IPS-11a (cell line): ENCODE results near the gene RAB5B.
"Not testable (repeated sequence)": the region's sequence is repeated elsewhere in the genome, so short reads cannot be mapped to it uniquely, and the experiment has no call there.

Source experiments
- H3K4me3 ChIP-seq: one replicate; pipeline ENCODE4 v1.5.1; 2013; ENCODE audit warnings: low read depth, low read length, control low read depth

RAB5B gene

DNA sequence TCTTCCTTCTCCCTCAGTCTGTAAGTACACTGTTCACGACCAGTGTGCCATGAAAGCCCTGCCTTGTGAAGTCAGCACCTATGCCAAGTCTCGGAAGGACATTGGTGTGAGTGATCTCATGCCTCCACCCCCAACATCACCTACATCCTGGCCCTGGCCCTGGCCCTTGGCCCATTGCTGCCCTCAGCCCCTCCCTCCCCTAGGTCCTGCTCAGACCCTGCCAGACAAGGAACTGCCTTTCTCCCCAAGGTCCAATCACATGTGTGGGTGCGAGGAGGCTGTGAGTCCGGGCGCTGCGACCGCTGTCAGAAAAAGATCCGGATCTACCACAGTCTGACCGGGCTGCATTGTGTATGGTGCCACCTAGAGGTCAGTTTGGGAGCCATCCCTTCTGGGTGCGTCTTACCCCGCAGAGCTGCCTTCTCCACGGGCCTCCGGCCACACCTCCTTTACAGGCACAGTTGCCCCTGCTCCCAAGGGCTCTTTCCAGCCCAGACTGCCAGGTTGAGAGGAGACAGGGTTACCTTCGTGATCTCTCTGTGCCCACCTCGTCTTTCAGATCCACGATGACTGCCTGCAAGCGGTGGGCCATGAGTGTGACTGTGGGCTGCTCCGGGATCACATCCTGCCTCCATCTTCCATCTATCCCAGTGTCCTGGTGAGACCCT is 33.7 kb upstream of the RAB5B start:
- no peak overlapping the region for H3K4me3 ChIP-seq

GRCh38 chr12:55942055-55942454 is 31.8 kb upstream of the RAB5B start:
- no peak overlapping the region for H3K4me3 ChIP-seq

- H3K4me3 ChIP-seq = no peak overlapping the region
These were observed 31.2 kb upstream of the RAB5B start for GRCh38 chr12:55942577-55943136.

- H3K4me3 ChIP-seq = no peak overlapping the region
These were observed 27.3 kb upstream of the RAB5B start for GRCh38 chr12:55946553-55946952.

GRCh38 chr12:55955344-55955743 is 18.5 kb upstream of the RAB5B start:
- no peak overlapping the region for H3K4me3 ChIP-seq

DNA sequence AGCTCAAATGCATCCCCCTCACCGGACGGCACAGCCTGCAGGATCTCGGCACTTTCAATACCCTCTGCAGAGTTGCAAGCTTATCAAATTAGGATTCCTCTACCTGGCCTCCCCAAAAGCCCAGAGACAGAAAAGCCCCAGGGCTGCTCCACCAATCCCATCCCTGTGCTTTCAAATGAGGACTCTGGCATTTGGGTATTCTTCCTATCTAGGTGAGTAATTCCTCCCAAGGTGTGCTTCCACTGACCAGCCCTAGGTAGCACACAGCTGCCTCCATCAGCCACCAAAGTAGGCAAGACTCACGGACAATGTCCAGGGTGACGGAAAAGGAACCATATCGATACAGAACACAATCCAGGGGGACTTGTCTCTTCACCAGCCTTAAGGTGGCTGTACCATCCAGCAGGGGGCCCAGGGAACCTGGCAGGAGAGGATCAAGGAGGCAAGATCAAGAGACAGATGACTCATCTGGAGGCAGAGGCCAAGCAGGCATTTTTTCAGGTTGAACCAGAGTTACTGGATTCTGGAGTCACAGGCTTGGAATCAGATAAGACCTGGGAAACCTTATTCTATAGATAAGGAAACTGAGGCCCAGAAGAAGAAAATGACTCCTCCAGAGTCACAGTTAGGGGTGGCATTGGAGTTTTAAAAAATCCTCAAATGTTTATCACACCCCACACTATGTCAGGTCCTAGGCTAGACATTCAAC is 17.9 kb upstream of the RAB5B start:
- no peak overlapping the region for H3K4me3 ChIP-seq

GRCh38 chr12:55957106-55957859 is 16.6 kb upstream of the RAB5B start:
- no peak overlapping the region for H3K4me3 ChIP-seq

GRCh38 chr12:55963760-55964159 is 10.1 kb upstream of the RAB5B start:
- H3K4me3 ChIP-seq = no peak overlapping the region

GRCh38 chr12:55965240-55965639 is 8.6 kb upstream of the RAB5B start:
- peak overlapping the region; percentile 0 for H3K4me3 ChIP-seq

- H3K4me3 ChIP-seq = peak within 1 kb of the TSS; percentile 73
These were observed 7.9 kb upstream of the RAB5B start, which contains the start of gene PMEL for GRCh38 chr12:55965941-55966407. Gene PMEL, minus strand, starts transcription at chr12:55966042. Its CDS starts 31 bp downstream, at chr12:55966011.

GRCh38 chr12:55966408-55967281 is 7.2 kb upstream of the RAB5B start, which contains the start of gene CDK2:
Gene CDK2, plus strand, starts transcription at chr12:55966830. Its CDS starts 179 bp downstream, at chr12:55967009.
- peak within 1 kb of the TSS; percentile 73 for H3K4me3 ChIP-seq

- no peak overlapping the region for H3K4me3 ChIP-seq
These were observed 4.5 kb upstream of the RAB5B start for GRCh38 chr12:55969356-55969755.

DNA sequence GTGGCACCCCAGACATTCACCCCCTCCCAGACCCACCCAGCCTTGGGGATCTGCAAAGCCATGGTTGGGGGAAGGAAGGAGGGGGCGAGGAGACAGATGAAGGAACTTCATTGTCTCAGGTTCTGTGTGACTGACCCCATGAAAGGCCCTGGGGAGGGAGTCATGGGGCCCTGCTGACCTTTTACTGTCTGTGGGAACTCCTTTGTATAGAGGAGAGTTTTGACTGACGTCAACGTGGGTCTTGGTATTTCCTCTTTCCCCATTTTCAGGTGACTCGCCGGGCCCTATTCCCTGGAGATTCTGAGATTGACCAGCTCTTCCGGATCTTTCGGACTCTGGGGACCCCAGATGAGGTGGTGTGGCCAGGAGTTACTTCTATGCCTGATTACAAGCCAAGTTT is 3.1 kb upstream of the RAB5B start:
- no peak overlapping the region for H3K4me3 ChIP-seq

DNA sequence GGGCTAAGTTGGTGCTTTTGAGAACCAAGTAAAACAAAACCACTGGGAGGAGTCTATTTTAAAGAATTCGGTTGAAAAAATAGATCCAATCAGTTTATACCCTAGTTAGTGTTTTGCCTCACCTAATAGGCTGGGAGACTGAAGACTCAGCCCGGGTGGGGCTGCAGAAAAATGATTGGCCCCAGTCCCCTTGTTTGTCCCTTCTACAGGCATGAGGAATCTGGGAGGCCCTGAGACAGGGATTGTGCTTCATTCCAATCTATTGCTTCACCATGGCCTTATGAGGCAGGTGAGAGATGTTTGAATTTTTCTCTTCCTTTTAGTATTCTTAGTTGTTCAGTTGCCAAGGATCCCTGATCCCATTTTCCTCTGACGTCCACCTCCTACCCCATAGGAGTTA is 1.8 kb upstream of the RAB5B start:
- no peak overlapping the region for H3K4me3 ChIP-seq

DNA sequence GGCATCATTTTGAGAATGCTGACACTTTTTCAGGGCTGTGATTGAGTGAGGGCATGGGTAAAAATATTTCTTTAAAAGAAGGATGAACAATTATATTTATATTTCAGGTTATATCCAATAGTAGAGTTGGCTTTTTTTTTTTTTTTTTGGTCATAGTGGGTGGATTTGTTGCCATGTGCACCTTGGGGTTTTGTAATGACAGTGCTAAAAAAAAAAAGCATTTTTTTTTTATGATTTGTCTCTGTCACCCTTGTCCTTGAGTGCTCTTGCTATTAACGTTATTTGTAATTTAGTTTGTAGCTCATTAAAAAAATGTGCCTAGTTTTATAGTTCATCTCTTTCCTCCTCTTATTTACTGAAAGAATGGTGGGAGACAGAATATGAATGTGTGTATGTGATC is 1.4 kb upstream of the RAB5B start:
- no peak overlapping the region for H3K4me3 ChIP-seq

- H3K4me3 ChIP-seq = peak overlapping the region; percentile 2
These were observed 823 bp upstream of the RAB5B start for GRCh38 chr12:55972911-55973598.

DNA sequence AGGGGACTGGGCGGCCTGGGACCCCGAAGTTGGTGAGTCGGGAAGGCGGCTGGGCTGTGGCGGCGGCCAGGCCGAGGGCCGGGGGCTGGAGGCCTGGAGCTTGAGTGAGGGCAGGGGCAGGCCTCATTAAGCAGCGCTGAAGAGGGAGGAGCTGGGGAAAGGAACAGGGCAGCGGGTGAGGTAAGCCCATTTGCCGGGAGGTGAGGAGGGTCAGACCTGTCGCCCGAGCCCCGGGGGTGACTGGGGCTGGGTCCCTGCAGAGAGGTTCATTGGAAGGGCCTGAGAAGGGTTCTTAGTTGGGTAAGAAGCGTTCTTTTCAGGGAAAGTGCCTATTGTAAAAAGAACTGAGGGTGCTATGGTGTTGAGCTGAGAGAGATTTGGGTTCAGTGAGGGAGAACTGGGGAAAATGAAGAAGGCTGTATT is 441 bp downstream of the RAB5B start:
- peak overlapping the region; percentile 81 for H3K4me3 ChIP-seq

- H3K4me3 ChIP-seq = no peak overlapping the region
These were observed 4.5 kb downstream of the RAB5B start for GRCh38 chr12:55978393-55978792.

DNA sequence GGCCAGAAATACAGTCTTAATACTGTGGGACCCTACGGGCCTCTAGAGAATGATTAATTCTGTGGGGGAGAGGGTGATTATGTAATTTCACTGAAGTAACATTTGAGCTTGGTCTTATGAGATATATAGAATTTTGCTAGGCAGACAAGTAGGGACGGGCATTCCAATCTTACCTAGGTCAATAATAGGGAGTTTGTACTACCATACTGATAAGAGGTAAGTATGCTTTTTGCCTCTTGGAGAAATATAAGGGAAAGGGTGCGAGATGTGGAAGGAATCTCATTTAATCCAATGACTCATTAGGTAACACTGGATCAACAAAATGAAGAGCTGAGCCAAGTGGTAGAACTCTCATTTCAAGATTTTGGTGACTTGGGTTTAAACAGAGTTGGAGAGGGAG is 5.2 kb downstream of the RAB5B start:
- H3K4me3 ChIP-seq = no peak overlapping the region

- not testable (repeated sequence) for H3K4me3 ChIP-seq
These were observed 8.0 kb downstream of the RAB5B start for GRCh38 chr12:55981882-55982281.
